Right cardiac atrium (tissue), 5 donors: ENCODE data around the gene SZRD1. TPM values are rescaled to one million over a fixed set of nuclear protein-coding genes. Genes with fewer than 3 reads are reported as not detected.
"Not testable (repeated sequence)": the region's sequence is repeated elsewhere in the genome, so short reads cannot be mapped to it uniquely, and the experiment has no call there.

Source experiments
- ATAC-seq, 2 donors: fragments of 200-7000 bp; cut with Tn5 transposase; one replicate each; pipeline versions ENCODE4 v1.8.0 to v1.9.1; 2020; ENCODE audit warnings: moderate library complexity in 2 of 2, mild to moderate bottlenecking in 1 of 2
- DNase-seq, 3 donors: peaks; one replicate each; pipeline ENCODE4 v3.0.0-alpha.2; 2020
- H3K27ac ChIP-seq: one replicate; pipeline ENCODE4 v1.5.1; 2013; ENCODE audit warnings: mild to moderate bottlenecking, low read length, control low read depth, moderate library complexity
- H3K27me3 ChIP-seq: one replicate; pipeline ENCODE4 v1.6.1; 2013; ENCODE audit not compliant: control insufficient read depth, insufficient read depth
- H3K4me1 ChIP-seq: one replicate; pipeline ENCODE4 v1.6.1; 2013; ENCODE audit warnings: low read length; ENCODE audit not compliant: control insufficient read depth, insufficient read depth
- H3K4me3 ChIP-seq: one replicate; pipeline ENCODE4 v1.5.1; 2013; ENCODE audit warnings: low read length, control low read depth
- H3K9me3 ChIP-seq: one replicate; pipeline ENCODE4 v1.6.1; 2013; ENCODE audit warnings: low read length; ENCODE audit not compliant: control insufficient read depth
- WGBS: extraction: QIAGEN DNeasy Blood & Tissue Kit; methylation state at CpG from one replicate; pipeline ENCODE4 v1.1.7; 2013; 5-methylcytosine and 5-hydroxymethylcytosine counted together
- intact Hi-C, 4 donors: fragments of 100-400 bp; cut with DNase I; formaldehyde crosslinking; loops; one replicate each; pipeline versions ENCODE4 v1.11.0 to v1.14.0; 2022 to 2023
- polyA plus RNA-seq: library from polyadenylated mRNA; stranded (reverse); fragments of 200-250 nt; gene quantifications from one replicate; pipeline ENCODE4 v1.2.3, GENCODE V29; 2013
- total RNA-seq, 4 donors: library from RNA; stranded (reverse); fragmentation: NEBNext Ultra II Directional; extraction: Animal tissue kit (Norgen Biotek cat#: 25700); gene quantifications; one replicate each; pipeline ENCODE4 v1.2.1, GENCODE V29; 2021
- donor health status: healthy with polysubstance abuse.
- donor health status: DM: no; HTN: yes; CAD: no.
- donor health status: DM: no; HTN: no; CAD: no.
- donor health status: DM: no; HTN: yes; CAD: no; lungs with severe emphysema.
- donor health status: DM: yes; HTN: yes; CAD: no.

SZRD1 gene
- total and polyA plus RNA-seq, 5 donors, result 70.7 to 132 (median 108) TPM

GRCh38 chr1:16343276-16343675, 23.8 kb upstream of the SZRD1 start:
- H3K4me3 ChIP-seq, H3K4me1 ChIP-seq, ATAC-seq, H3K27ac ChIP-seq, H3K9me3 ChIP-seq, intact Hi-C loops, DNase-seq, H3K27me3 ChIP-seq: not testable (repeated sequence)
- WGBS, result 93% methylated on average over 6 of the region's 6 CpGs

DNA sequence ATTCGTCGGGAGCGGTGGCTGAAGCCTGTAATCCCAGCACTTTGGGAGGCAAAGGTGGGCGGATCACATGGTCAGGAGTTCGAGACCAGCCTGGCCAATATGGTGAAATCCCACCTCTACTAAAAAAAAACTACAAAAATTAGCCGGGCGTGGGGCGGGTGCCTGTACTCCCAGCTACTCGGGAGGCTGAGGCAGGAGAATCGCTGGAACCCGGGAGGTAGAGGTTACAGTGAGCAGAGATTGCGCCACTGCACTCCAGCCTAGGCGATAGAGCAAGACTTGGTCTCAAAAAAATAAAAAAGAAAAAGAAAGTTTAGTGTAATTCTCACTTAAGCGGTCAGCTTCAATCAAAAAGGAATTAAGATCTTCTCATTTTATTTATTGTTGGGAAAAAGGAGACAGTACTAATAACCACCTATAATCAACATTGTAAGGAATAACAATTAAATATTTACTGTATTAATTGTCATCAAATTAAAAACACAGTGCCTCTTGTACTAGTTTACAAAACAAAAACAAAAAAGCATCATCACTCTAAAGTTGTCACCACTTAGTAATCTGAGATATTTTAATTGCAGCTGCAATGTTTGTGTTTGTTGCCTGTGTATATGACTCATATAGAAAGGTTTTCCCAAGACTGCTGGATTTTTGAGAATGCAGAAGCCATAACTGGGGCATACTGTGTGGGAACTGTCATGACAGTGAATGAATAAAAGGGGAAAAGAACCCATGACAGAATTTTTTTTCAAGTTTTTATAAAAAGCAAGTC, 18.4 kb upstream of the SZRD1 start:
- DNase-seq, result no peak
- ATAC-seq, result no peak
- H3K9me3 ChIP-seq, result no peaks in the 10 kb centered on the region
- intact Hi-C loops, result no loop called here
- no peaks in the 10 kb centered on the region for H3K27me3 ChIP-seq
- no peak overlapping the region for H3K27ac ChIP-seq
- 95% methylated on average over 14 of the region's 14 CpGs for WGBS
- H3K4me1 ChIP-seq, result no peaks in the 10 kb centered on the region
- no peak overlapping the region for H3K4me3 ChIP-seq

DNA sequence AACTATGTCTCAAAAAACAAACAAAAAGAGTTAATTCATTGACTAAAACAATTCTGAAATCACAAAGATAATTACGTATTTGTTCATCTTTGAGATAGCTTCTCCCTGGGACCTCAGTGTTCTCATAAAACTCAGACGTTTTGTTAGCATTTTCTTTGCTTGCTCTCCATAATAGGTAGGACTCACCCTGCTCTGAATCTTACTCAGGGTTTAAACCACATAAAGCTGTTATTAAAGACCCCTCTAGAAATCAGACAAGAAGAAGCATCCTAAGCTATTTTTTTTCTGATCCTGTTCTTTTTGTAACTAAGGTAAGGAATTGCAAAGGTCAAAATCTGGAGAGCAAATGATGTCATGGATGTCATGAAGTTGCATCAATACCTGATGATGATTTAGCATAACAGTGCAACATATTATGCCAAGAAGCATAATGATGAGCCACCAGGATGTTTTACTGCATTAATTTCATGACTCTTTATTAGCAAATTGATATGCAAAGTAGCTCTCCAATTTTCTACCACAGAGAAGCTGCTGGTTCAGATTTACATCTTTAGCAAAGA, 17.1 kb upstream of the SZRD1 start:
- WGBS, result 56% methylated on average over 2 of the region's 2 CpGs
- ATAC-seq (no peak), DNase-seq (no peak)
- H3K27ac ChIP-seq, result peak overlapping the region; percentile 16
- no peaks in the 10 kb centered on the region for H3K4me1 ChIP-seq
- H3K4me3 ChIP-seq, result peak overlapping the region; percentile 22
- H3K9me3 ChIP-seq, result no peaks in the 10 kb centered on the region
- intact Hi-C loops, result loop anchor here (5.0 to 10.0 kb wide), 4 partner anchors 95 to 275 kb away; partner anchors contain the start of gene FAM131C (in 1 of the 4)
- H3K27me3 ChIP-seq, result no peaks in the 10 kb centered on the region

DNA sequence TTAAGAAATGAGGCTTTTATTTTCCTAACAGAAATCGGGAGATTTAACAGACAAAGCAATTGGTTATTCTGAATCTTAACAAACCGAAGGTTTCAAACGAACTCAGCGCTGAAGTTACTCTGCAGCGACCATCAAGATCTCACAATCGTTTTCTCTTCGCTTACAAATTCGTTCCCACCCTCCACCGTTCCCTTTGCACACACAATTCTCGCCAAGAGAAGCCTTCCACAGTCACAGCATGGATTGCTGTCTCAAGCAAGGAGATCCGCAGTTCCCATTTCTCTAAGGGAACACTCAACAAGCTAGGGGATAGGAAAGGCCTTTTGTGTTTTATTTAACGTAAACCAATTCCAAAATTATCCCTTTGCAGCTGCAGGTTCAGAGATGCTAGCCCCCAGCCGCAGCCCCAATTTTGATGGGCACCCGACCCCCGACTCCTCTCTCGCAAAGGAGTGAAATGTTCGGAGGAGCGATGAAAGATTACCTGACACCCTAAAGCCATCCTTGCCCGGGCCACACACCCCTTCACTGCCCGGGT, 15.5 kb upstream of the SZRD1 start:
- Histone ChIP-seq H3K27ac (peak overlapping the region; percentile 94), H3K4me3 (peak overlapping the region; percentile 77), H3K4me1 (no peaks in the 10 kb centered on the region), H3K9me3 (no peaks in the 10 kb centered on the region), H3K27me3 (no peaks in the 10 kb centered on the region)
- under 1% methylated on average over 20 of the region's 20 CpGs for WGBS
- DNase-seq, result no peak
- intact Hi-C loops, result loop anchor here (5.0 to 10.0 kb wide), 4 partner anchors 97 to 277 kb away; partner anchors contain the start of gene FAM131C (in 1 of the 4)
- no peak for ATAC-seq

DNA sequence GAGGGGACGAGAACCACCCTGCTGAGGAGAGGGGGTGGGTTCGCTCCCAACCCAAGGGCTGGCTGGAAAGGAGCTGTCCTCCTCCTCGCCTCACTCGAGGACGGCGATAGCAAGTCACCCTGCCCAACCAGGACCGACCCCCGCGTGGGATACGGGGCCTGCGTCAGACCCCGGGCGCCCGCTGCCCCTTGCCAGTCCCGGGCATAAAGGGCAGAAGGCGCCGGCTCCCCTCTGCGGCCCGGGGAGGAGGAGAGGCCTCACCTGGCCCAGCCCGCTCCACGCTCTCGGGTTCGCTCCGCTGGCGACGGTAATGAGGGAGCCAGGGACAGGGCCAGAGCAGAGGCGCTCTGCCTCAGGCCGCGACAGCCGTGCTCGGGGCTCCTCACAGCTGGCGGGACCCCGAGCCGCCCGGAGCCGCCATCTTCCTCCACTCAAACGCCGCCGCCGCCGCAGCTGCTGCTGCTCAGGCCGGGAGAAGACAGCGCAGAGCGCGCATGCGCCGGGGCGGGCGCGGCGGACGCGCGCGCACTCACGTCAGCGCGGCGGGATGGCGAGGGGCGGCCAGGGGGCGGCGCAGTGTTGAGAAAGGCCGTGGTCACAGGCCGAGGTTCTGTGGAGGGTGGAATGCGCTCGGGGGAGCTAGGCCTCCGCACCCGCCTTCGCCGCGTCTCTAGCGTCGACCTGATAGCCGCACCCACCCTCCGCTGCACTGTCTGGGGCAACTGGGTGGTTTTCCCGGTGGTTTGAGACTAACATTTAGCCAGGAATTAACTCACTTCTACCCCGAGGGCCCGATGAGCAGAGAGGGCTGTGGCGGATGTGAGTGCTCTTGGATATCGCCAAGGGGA, 14.8 kb upstream of the SZRD1 start, which contains the start of gene FBXO42:
Gene FBXO42, minus strand, starts transcription at position 487 of the 848 bp plus-strand sequence. CDS start 37,062 bp downstream, outside the sequence.
- DNase-seq, result peak; percentile 92 to 97 (median 97)
- under 1% methylated on average over 81 of the region's 81 CpGs for WGBS
- H3K27me3 ChIP-seq, result no peaks in the 10 kb centered on the region
- H3K9me3 ChIP-seq, result no peaks in the 10 kb centered on the region
- H3K4me3 ChIP-seq, result peak within 1 kb of the TSS; percentile 77
- ATAC-seq, result peak; percentile 97 to 98
- no peaks in the 10 kb centered on the region for H3K4me1 ChIP-seq
- H3K27ac ChIP-seq, result peak within 1 kb of the TSS; percentile 94
- intact Hi-C loops, result loop anchor here (5.0 to 10.0 kb wide), 4 partner anchors 97 to 277 kb away; partner anchors contain the start of gene FAM131C (in 1 of the 4)

GRCh38 chr1:16352842-16353535, 14.1 kb upstream of the SZRD1 start:
- ATAC-seq, result no peak
- Histone ChIP-seq H3K4me3 (peak overlapping the region; percentile 77), H3K27me3 (no peaks in the 10 kb centered on the region), H3K27ac (peak overlapping the region; percentile 90), H3K9me3 (no peaks in the 10 kb centered on the region), H3K4me1 (no peaks in the 10 kb centered on the region)
- WGBS, result 57% methylated on average over 11 of the region's 11 CpGs
- peak in 1 of 3 donors; percentile 7 for DNase-seq
- intact Hi-C loops, result loop anchor here (5.0 to 10.0 kb wide), 4 partner anchors 98 to 278 kb away; partner anchors contain the start of gene FAM131C (in 1 of the 4)

GRCh38 chr1:16354619-16355018, 12.4 kb upstream of the SZRD1 start:
- 84% methylated on average over 2 of the region's 2 CpGs for WGBS
- no peak overlapping the region for H3K4me3 ChIP-seq
- no peaks in the 10 kb centered on the region for H3K9me3 ChIP-seq
- no peak for DNase-seq
- no peak overlapping the region for H3K27ac ChIP-seq
- ATAC-seq, result no peak
- intact Hi-C loops, result loop anchor here (5.0 to 10.0 kb wide), 4 partner anchors 100 to 280 kb away; partner anchors contain the start of gene FAM131C (in 1 of the 4)
- no peaks in the 10 kb centered on the region for H3K4me1 ChIP-seq
- no peaks in the 10 kb centered on the region for H3K27me3 ChIP-seq

DNA sequence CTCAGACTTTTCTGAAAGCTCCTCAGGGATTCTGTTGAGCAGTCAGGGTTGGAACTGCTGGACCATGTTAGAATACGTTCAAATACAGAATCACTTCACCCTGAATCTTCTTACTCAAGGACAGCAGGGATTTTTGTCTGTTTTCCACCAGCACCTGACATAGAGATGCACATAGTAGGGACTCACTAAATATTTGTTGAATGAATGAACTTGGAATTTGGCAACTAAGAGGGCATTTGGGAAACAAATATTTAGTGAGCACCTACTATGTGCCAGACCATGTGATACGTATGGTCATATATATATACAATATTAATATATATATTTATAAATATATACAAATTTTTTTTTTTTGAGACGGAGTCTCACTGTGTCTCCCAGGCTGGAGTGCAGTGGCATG, 10.2 kb upstream of the SZRD1 start:
- 83% methylated on average over 3 of the region's 3 CpGs for WGBS
- ATAC-seq (no peak), DNase-seq (no peak)
- no peak overlapping the region for H3K27ac ChIP-seq
- no peaks in the 10 kb centered on the region for H3K4me1 ChIP-seq
- no peaks in the 10 kb centered on the region for H3K9me3 ChIP-seq
- no peaks in the 10 kb centered on the region for H3K27me3 ChIP-seq
- intact Hi-C loops, result loop anchor here (10.0 kb wide), 3 partner anchors 102 to 282 kb away; partner anchors contain the start of gene FAM131C (in 1 of the 4)
- H3K4me3 ChIP-seq, result no peak overlapping the region

DNA sequence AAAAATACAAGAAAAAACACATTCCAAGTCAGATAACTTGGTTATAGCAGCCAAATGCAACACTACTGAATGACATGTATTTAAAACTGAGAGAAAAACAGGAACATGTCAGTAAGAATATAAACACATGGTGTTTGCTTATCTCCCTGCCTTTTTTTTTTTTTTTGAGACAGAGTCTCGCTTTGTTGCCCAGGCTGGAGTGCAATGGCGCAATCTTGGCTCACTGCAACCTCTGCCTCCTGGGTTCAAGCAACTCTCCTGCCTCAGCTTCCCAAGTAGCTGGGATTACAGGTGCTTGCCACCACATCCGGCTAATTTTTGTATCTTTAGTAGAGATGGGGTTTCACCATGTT, 1.9 kb upstream of the SZRD1 start:
- H3K4me3 ChIP-seq, H3K4me1 ChIP-seq, H3K27me3 ChIP-seq, H3K9me3 ChIP-seq: not testable (repeated sequence)
- H3K27ac ChIP-seq, result peak overlapping the region; percentile 81
- ATAC-seq, result peak; percentile 4 to 40
- intact Hi-C loops, result loop anchor here in 1 of 4 donors (10.0 kb wide), 1 partner anchor 290 kb away; the partner anchor contains the start of gene FAM131C
- 51% methylated on average over 3 of the region's 3 CpGs for WGBS
- peak in 1 of 3 donors; percentile 65 for DNase-seq
